Neural cell (in vitro differentiated cells): Measurements from ENCODE around the gene CPXM2. TPM values are rescaled to one million over a fixed set of nuclear protein-coding genes. Genes with fewer than 3 reads are reported as not detected.

ENCODE experiments used
- H2AFZ ChIP-seq: fragments of 200-600, 300-800 bp; sonication (generic), shearing (Covaris generic); 2 replicates; pipeline ENCODE4 v1.6.0; 2014; ENCODE audit warnings: low read depth, mild to moderate bottlenecking, antibody characterized with exemption, low read length, moderate library complexity
- H3F3A ChIP-seq: fragments of 200-600 bp; shearing (Covaris generic); 2 replicates; pipeline ENCODE4 v1.6.1; 2016; ENCODE audit warnings: mild to moderate bottlenecking, moderate library complexity, mixed read lengths, antibody characterized with exemption, low read length; ENCODE audit not compliant: insufficient read depth, poor library complexity, severe bottlenecking
- H3K27ac ChIP-seq: fragments of 200-600, 300-800 bp; sonication (generic), shearing (Covaris generic); 2 replicates; pipeline ENCODE4 v1.5.1; 2014; ENCODE audit warnings: mild to moderate bottlenecking, low read length, moderate library complexity
- H3K27me3 ChIP-seq: fragments of 300-800, 200-600 bp; sonication (generic), shearing (Covaris generic); 2 replicates; pipeline ENCODE4 v1.6.0; 2014; ENCODE audit warnings: mild to moderate bottlenecking, low read depth, low read length, moderate library complexity; ENCODE audit not compliant: insufficient read depth
- H3K36me3 ChIP-seq: fragments of 300-800, 200-600 bp; sonication (generic), shearing (Covaris generic); 2 replicates; pipeline ENCODE4 v1.5.1; 2014; ENCODE audit warnings: mild to moderate bottlenecking, antibody characterized with exemption, low read length, moderate library complexity; ENCODE audit not compliant: insufficient read depth
- H3K4me2 ChIP-seq: fragments of 300-800, 200-600 bp; sonication (generic), shearing (Covaris generic); 2 replicates; pipeline ENCODE4 v1.6.0; 2014; ENCODE audit warnings: mild to moderate bottlenecking, low read length
- H3K4me3 ChIP-seq: fragments of 300-800, 200-600 bp; sonication (generic), shearing (Covaris generic); 2 replicates; pipeline ENCODE4 v1.5.1; 2014; ENCODE audit warnings: mild to moderate bottlenecking, low read length, moderate library complexity
- H3K79me2 ChIP-seq: fragments of 200-600 bp; shearing (Covaris generic); replicated peaks from 2 replicates; pipeline ENCODE4 v1.6.0; 2014; ENCODE audit warnings: mild to moderate bottlenecking, low read length, moderate library complexity; ENCODE audit not compliant: insufficient read depth
- H3K9ac ChIP-seq: fragments of 300-800, 200-600 bp; sonication (generic), shearing (Covaris generic); 2 replicates; pipeline ENCODE4 v1.6.1; 2016; ENCODE audit warnings: mild to moderate bottlenecking, low read length, mixed read lengths
- H3K9me2 ChIP-seq: fragments of 200-600 bp; shearing (Covaris generic); 2 replicates; pipeline ENCODE4 v1.6.1; 2016; ENCODE audit warnings: mild to moderate bottlenecking, low read length, mixed read lengths; ENCODE audit not compliant: insufficient read depth
- H3K9me3 ChIP-seq: fragments of 200-600, 300-800 bp; sonication (generic), shearing (Covaris generic); 2 replicates; pipeline ENCODE4 v1.6.1; 2016; ENCODE audit warnings: mild to moderate bottlenecking, mixed run types, low read length, moderate library complexity, mixed read lengths
- H4K20me1 ChIP-seq: fragments of 200-600 bp; shearing (Covaris generic); 2 replicates; pipeline ENCODE4 v1.6.1; 2016; ENCODE audit warnings: mild to moderate bottlenecking, mixed run types; ENCODE audit not compliant: insufficient read depth
- CTCF ChIP-seq: fragments of 450-650 bp; IDR thresholded peaks from 2 replicates; pipeline ENCODE4 v1.5.1; 2014; ENCODE audit warnings: antibody characterized with exemption, mild to moderate bottlenecking, moderate library complexity; ENCODE audit not compliant: poor library complexity, severe bottlenecking
- EP300 ChIP-seq: fragments of 450-650 bp; conservative IDR thresholded peaks from 2 replicates; pipeline ENCODE4 v1.6.1; 2014; ENCODE audit warnings: antibody characterized with exemption, mild to moderate bottlenecking, moderate library complexity; ENCODE audit not compliant: poor library complexity, severe bottlenecking
- EZH2 ChIP-seq: fragments of 200-600, 300-800 bp; shearing (Covaris generic), sonication (generic); IDR thresholded peaks from 2 replicates; pipeline ENCODE4 v1.6.1; 2014; ENCODE audit warnings: antibody characterized with exemption, low read length, borderline replicate concordance, mild to moderate bottlenecking; ENCODE audit not compliant: insufficient read depth, poor library complexity, severe bottlenecking
- MXI1 ChIP-seq: fragments of 450-650 bp; conservative IDR thresholded peaks from 2 replicates; pipeline ENCODE4 v1.6.1; 2014; ENCODE audit warnings: antibody characterized with exemption, mild to moderate bottlenecking; ENCODE audit not compliant: poor library complexity, severe bottlenecking
- POLR2AphosphoS5 ChIP-seq: IDR thresholded peaks from 2 replicates; pipeline ENCODE4 v1.6.1; 2012
- RAD21 ChIP-seq: fragments of 450-650 bp; conservative IDR thresholded peaks from 2 replicates; pipeline ENCODE4 v1.6.1; 2014; ENCODE audit warnings: antibody characterized with exemption, mild to moderate bottlenecking, moderate library complexity
- REST ChIP-seq: IDR thresholded peaks from 2 replicates; pipeline ENCODE4 v1.6.1; 2012; ENCODE audit warnings: borderline replicate concordance
- SMC3 ChIP-seq: fragments of 450-650 bp; conservative IDR thresholded peaks from 2 replicates; pipeline ENCODE4 v1.6.1; 2014; ENCODE audit warnings: antibody characterized with exemption, mild to moderate bottlenecking, moderate library complexity; ENCODE audit not compliant: poor library complexity
- TAF1 ChIP-seq: IDR thresholded peaks from 2 replicates; pipeline ENCODE4 v1.6.1; 2012; ENCODE audit warnings: low read depth
- polyA plus RNA-seq: library from polyadenylated mRNA; depleted of rRNA; stranded (reverse); fragments of >200 nt; gene quantifications from 2 replicates; pipeline ENCODE4 v1.2.3, GENCODE V29; 2014

Gene CPXM2
- polyA plus RNA-seq, 1 donor from 2014 or later = not detected

GRCh38 chr10:123787566-123787965 is 104.0 kb downstream of the CPXM2 start:
- Histone ChIP-seq H4K20me1 (no peaks in the 10 kb centered on the region), H2AFZ (no peak overlapping the region), H3K79me2 (no peaks in the 10 kb centered on the region), H3K27ac (no peak overlapping the region), H3K27me3 (peaks cover 32% of the 10 kb centered on the region), H3K9me3 (no peaks in the 10 kb centered on the region), H3K4me2 (no peak overlapping the region), H3K9me2 (no peaks in the 10 kb centered on the region), H3K36me3 (no peaks in the 10 kb centered on the region), H3F3A (no peaks in the 10 kb centered on the region), H3K4me3 (no peak overlapping the region), H3K9ac (no peak overlapping the region)
- TF ChIP-seq POLR2AphosphoS5 (no peak), REST (no peak), EP300 (no peak), TAF1 (no peak)

GRCh38 chr10:123786896-123787295 is 104.7 kb downstream of the CPXM2 start:
- no peak overlapping the region for H3K4me3 ChIP-seq
- H3K4me2 ChIP-seq = no peak overlapping the region
- H4K20me1 ChIP-seq = no peaks in the 10 kb centered on the region
- H3F3A ChIP-seq = no peaks in the 10 kb centered on the region
- no peaks in the 10 kb centered on the region for H3K79me2 ChIP-seq
- H3K36me3 ChIP-seq = no peaks in the 10 kb centered on the region
- H3K9ac ChIP-seq = no peak overlapping the region
- no peak overlapping the region for H2AFZ ChIP-seq
- no peaks in the 10 kb centered on the region for H3K9me3 ChIP-seq
- no peak for TF ChIP-seq EP300
- TF ChIP-seq SMC3 = no peak
- TF ChIP-seq RAD21 = no peak
- no peak for TF ChIP-seq CTCF
- H3K27me3 ChIP-seq = peaks cover 36% of the 10 kb centered on the region
- no peak overlapping the region for H3K27ac ChIP-seq
- no peaks in the 10 kb centered on the region for H3K9me2 ChIP-seq

GRCh38 chr10:123786306-123786705 is 105.3 kb downstream of the CPXM2 start:
- H2AFZ ChIP-seq = no peak overlapping the region
- H3K4me3 ChIP-seq = no peak overlapping the region
- no peaks in the 10 kb centered on the region for H3K79me2 ChIP-seq
- no peak overlapping the region for H3K4me2 ChIP-seq
- H3F3A ChIP-seq = no peaks in the 10 kb centered on the region
- peaks cover 42% of the 10 kb centered on the region for H3K27me3 ChIP-seq
- H4K20me1 ChIP-seq = no peaks in the 10 kb centered on the region
- H3K9me3 ChIP-seq = no peaks in the 10 kb centered on the region
- TF ChIP-seq EZH2 (no peak), RAD21 (no peak), CTCF (no peak), MXI1 (no peak), REST (no peak), POLR2AphosphoS5 (no peak), EP300 (no peak), SMC3 (no peak), TAF1 (no peak)
- H3K27ac ChIP-seq = no peak overlapping the region
- H3K9ac ChIP-seq = no peak overlapping the region
- H3K36me3 ChIP-seq = no peaks in the 10 kb centered on the region
- H3K9me2 ChIP-seq = no peaks in the 10 kb centered on the region
